Endothelial cell (in vitro differentiated cells): ENCODE data around the gene RNU5B-1. TPM values are rescaled to one million over a fixed set of nuclear protein-coding genes. Genes with fewer than 3 reads are reported as not detected.

Source experiments
- DNase-seq: peaks from one replicate; pipeline ENCODE4 v3.0.0; 2021; ENCODE audit warnings: low spot score
- H3K27ac Mint-ChIP-seq: one replicate; pipeline ENCODE4 v1.8.0; 2021; ENCODE audit warnings: mixed read lengths, inconsistent platforms; ENCODE audit not compliant: unreplicated experiment
- H3K27me3 Mint-ChIP-seq: one replicate; pipeline ENCODE4 v1.8.0; 2021; ENCODE audit warnings: mild to moderate bottlenecking, moderate library complexity, mixed read lengths, inconsistent platforms; ENCODE audit not compliant: unreplicated experiment
- H3K36me3 Mint-ChIP-seq: one replicate; pipeline ENCODE4 v1.8.0; 2021; ENCODE audit warnings: mild to moderate bottlenecking, low read depth, mixed read lengths, inconsistent platforms; ENCODE audit not compliant: unreplicated experiment
- H3K4me1 Mint-ChIP-seq: one replicate; pipeline ENCODE4 v1.8.0; 2021; ENCODE audit warnings: mild to moderate bottlenecking, mixed read lengths, inconsistent platforms; ENCODE audit not compliant: unreplicated experiment
- H3K4me3 Mint-ChIP-seq: one replicate; pipeline ENCODE4 v1.8.0; 2021; ENCODE audit warnings: mild to moderate bottlenecking, mixed read lengths, inconsistent platforms; ENCODE audit not compliant: unreplicated experiment
- H3K9me3 Mint-ChIP-seq: one replicate; pipeline ENCODE4 v1.8.0; 2021; ENCODE audit warnings: mixed read lengths, inconsistent platforms; ENCODE audit not compliant: unreplicated experiment
- CTCF ChIP-seq: fragments of 200-600 bp; sonication (generic); IDR thresholded peaks from one replicate; pipeline ENCODE4 v1.5.0; 2021; ENCODE audit warnings: antibody characterized with exemption; ENCODE audit not compliant: unreplicated experiment
- total RNA-seq: library from RNA; stranded (reverse); fragmentation: NEBNext Ultra II Directional; extraction: Animal tissue kit (Norgen Biotek cat#: 25700); gene quantifications from one replicate; pipeline ENCODE4 v1.2.1, GENCODE V29; 2021; ENCODE audit not compliant: unreplicated experiment

The RNU5B-1 gene
- total RNA-seq, 1 donor from 2014 or later: not detected

DNA sequence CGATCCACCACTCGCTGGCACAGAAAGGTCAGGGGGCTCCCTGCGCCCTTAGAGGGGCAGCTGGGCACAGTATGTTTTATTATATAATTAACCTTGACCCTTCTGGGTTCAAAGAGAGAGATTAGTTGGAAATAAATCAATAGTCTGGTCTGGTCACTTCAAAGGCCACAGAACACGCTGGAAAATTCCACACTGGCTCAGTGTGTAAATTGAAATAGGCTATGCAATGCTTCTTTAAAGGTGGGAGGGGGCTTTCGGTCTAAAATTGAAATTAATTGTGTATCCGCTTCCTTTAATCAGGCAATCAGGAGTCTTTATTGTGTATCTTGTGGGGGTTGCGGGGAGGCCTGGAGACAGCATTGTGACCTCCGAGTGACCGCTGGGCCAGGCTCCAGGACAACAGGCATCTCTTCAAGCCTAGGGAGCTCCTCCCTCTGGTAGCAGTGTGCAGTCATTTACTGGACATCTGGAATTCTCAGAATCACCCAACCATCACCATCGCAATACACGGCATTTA lies 8.0 kb downstream of the RNU5B-1 start:
- Mint-ChIP-seq H3K4me1 (peaks cover 6% of the 10 kb centered on the region), H3K36me3 (no peaks in the 10 kb centered on the region), H3K4me3 (no peak overlapping the region), H3K9me3 (no peaks in the 10 kb centered on the region), H3K27ac (no peak overlapping the region), H3K27me3 (peaks cover 3% of the 10 kb centered on the region)
- TF ChIP-seq CTCF: no peak
- DNase-seq: no peak

DNA sequence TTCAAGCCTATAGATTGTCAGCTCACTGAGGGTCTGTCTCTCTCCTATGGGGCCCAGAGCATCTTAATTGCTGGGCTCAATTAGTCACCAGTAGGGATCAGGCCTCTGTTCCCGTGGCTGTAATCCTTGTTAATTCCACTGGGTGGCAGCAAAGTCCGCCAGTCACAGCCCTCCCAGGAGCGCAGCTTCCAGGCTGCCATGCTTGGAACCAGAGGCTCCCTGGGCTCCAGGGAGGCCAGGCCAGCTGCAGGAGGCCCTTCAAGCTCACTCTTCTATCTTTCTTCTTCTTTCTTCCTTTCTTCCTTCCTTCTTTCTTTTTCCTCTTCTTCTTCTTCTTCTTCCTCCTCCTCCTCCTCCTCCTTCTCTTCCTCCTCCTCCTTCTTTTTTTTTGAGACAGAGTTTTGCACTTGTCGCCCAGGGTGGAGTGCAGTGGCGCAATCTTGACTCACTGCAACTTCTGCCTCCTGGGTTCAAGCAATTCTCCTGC lies 14.4 kb downstream of the RNU5B-1 start:
- H3K27me3 Mint-ChIP-seq: peaks cover 20% of the 10 kb centered on the region
- no peak overlapping the region for H3K4me3 Mint-ChIP-seq

GRCh38 chr15:65323071-65323511 lies 18.6 kb downstream of the RNU5B-1 start:
- TF ChIP-seq CTCF: no peak
- H3K27ac Mint-ChIP-seq: no peak overlapping the region
- H3K4me1 Mint-ChIP-seq: peaks cover 29% of the 10 kb centered on the region
- no peaks in the 10 kb centered on the region for H3K9me3 Mint-ChIP-seq
- H3K36me3 Mint-ChIP-seq: peaks cover 6% of the 10 kb centered on the region
- peaks cover 21% of the 10 kb centered on the region for H3K27me3 Mint-ChIP-seq
- DNase-seq: no peak
- peak overlapping the region; percentile 31 for H3K4me3 Mint-ChIP-seq

More for the DNA sequence above, 14.4 kb downstream of the RNU5B-1 start:
- DNase-seq: peak; percentile 87
- H3K36me3 Mint-ChIP-seq: no peaks in the 10 kb centered on the region
- TF ChIP-seq CTCF: peak; percentile 91
- peaks cover 13% of the 10 kb centered on the region for H3K4me1 Mint-ChIP-seq
- no peaks in the 10 kb centered on the region for H3K9me3 Mint-ChIP-seq
- no peak overlapping the region for H3K27ac Mint-ChIP-seq

DNA sequence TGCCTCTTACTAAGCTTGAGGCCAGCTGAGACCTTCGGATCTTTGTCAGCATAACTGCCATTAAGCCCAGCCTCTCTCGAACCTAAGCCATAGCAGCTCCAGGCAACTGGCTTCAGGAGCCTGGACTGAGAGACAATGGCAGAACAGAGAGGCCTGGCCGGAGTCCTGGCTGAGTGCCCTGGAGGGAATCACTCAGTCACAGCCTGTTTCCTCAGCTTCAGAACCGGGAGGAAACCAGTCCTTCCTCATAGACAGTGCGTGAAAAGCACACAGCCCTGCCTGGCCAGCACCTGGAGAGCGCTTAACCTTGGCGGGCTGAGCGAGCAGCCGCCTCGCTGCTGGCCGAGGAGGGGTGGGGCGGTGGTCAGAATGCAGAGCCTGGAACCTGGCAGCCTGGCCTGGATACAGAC lies 21.6 kb downstream of the RNU5B-1 start:
- no peak overlapping the region for H3K4me3 Mint-ChIP-seq
- DNase-seq: peak; percentile 65

More for the DNA sequence above, 21.6 kb downstream of the RNU5B-1 start:
- H3K9me3 Mint-ChIP-seq: no peaks in the 10 kb centered on the region
- peaks cover 12% of the 10 kb centered on the region for H3K27me3 Mint-ChIP-seq
- H3K4me1 Mint-ChIP-seq: peaks cover 29% of the 10 kb centered on the region
- TF ChIP-seq CTCF: no peak
- H3K36me3 Mint-ChIP-seq: peaks cover 20% of the 10 kb centered on the region
- peak overlapping the region; percentile 67 for H3K27ac Mint-ChIP-seq
